ENCODE measurements around the gene ROR1.
"Not testable (repeated sequence)": the region's sequence is repeated elsewhere in the genome, so short reads cannot be mapped to it uniquely, and the experiment has no call there.

Gene ROR1

DNA sequence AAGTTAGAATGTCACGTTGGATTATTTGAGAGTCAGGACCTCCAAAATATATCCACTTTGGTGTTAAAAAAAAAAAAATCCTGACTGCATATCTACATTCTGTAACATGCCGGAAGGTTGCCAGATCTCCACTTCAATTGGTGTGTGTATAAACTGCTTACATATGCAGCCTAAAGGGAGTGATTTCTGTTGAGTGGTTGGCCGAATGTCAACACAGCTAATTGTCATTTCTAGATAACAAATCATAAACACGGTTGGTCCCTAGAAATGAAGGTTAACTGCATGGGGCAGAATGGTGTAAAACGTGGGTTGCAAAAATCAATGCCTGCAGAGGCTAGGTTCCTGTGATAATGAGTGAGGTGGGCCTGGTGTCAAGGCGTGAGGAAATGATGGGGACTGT lies 15.0 kb upstream of the ROR1 start:
- no peak for DNase-seq (ENCODE audit: low read depth in 2 of 2)

DNA sequence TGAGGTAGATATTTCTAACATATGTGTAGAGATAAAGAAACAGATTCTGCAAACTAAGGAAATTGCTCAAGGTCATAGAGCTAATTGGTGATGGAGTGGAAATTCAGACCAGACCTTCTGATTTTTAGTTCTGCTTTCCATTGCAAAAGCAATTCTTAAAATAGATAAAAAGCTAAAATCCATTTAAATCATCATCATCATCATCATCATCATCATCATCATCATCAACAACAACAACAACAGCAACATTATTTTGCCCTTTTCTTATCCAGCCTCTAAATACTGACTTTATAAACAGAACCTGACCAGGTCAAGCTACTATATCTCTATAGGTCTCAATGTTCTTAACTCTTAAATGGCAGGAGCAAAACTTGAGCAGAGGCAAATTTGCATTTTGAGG lies 14.0 kb upstream of the ROR1 start:
- DNase-seq (ENCODE audit: low read depth in 2 of 2), result no peak

DNA sequence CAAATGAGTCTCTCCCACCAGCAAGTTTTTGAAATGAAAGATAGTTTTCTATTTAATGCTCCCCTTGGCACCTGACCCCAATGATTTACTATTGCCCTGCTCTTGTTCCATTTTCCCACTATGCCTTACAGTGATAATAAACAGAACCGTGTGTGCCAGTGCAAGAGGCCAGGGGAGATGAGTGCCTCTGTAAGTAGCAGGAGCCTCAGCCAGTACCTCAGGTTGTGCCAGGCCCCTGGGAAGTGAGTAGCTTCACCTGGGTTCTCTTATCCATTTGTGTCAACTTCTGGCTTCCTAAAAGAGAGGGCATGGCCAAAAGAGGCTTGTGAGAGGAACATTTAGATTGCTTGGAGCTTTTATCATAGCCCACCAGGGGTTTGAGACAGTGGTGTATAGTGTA lies 3.4 kb upstream of the ROR1 start:
- DNase-seq (ENCODE audit: low read depth in 2 of 2), result no peak

DNA sequence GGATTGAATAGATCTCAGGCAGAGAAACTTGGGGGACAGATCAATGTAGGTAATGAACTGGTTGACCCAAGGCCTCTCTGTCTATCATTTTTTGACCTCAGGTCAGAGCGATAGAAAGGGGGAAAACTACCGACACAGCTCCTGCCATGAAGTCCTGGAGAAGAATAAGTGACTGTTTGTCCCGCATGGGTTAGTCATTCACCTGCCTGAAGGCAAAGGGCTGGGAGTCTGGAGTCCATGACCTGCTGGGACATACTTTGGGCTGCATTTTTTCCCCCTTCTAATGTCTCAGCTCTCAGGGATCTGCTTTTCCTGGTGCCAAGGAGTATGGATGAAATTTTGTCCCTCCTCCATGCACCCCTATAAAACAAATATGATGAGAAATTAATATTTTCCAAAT lies 1.6 kb upstream of the ROR1 start:
- no peak for DNase-seq (ENCODE audit: low read depth in 2 of 2)

DNA sequence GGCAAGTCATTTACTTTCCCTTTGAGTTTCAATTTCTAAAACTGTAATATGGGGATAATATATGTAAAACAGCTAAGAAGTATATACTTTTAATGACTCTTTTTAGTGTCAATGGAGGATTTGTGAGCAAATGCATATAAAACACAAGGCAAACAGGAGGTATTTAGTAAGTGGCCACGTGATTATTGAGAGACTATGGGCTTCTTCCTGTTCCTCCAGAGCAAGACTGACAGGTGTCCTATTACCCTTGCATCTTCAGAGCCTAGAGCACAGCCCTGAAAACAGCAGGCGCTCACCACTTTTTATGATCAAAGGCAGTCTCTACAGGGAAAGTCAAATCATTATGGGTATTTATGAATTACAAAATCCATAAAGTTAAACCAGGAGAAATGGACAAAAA lies 941 bp upstream of the ROR1 start:
- no peak for DNase-seq (ENCODE audit: low read depth in 2 of 2)

DNA sequence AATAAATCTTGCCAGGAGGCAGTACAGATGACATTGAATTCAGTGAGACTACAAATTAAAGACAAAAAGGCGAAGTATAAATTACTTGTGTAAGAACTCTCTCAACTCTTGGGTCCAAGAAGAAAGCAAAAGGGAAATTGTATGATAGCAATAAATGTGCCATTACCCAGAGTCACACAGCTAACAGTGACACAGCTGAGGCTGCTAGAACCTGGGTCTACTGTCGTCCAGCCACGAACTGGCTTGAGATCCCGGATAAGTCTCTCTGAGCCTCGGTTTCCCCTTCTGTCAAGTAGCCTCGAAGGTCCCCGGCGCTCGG lies 362 bp upstream of the ROR1 start:
- no peak for DNase-seq (ENCODE audit: low read depth in 2 of 2)

DNA sequence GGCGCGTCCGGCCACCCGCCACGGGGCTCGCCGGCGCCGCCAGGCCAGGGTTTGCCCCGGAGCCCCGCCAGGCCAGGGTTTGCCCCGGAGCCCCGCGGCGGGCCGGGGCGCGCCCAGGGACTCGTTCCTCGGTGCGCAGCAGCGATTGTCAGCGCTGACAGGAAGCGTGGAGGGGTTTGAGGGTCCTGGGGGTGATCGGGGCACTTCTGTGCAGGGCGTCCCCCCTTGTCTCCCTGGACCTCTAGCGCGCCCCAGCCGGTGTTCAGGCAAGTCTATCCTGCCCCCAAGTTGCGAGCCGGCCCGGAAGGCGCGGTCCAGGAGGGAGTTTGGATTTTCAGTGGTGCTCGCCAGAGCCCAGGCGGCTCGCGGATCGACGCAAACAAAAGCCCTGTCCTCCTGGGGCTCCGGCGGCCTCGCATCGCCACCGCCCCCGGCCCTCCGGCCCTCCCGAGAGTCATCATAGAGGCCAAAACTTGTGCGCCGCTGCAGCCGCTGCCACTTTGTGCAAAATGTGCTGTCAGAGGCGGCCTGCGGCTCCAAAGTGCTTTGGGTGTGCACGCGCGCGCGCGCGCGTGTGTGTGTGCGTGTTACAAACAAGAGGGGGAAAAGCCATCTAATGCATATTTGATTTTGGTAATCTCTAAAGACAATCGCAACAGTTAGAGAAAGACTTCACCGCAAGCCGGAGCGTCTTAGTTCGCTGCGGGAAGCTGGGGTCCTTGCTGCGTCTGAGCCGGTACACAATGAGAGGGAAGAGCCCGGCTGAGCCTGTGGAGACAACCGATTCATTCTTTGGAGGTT lies 1.0 kb downstream of the ROR1 start:
- DNase-seq (ENCODE audit: low read depth in 2 of 2), result no peak

DNA sequence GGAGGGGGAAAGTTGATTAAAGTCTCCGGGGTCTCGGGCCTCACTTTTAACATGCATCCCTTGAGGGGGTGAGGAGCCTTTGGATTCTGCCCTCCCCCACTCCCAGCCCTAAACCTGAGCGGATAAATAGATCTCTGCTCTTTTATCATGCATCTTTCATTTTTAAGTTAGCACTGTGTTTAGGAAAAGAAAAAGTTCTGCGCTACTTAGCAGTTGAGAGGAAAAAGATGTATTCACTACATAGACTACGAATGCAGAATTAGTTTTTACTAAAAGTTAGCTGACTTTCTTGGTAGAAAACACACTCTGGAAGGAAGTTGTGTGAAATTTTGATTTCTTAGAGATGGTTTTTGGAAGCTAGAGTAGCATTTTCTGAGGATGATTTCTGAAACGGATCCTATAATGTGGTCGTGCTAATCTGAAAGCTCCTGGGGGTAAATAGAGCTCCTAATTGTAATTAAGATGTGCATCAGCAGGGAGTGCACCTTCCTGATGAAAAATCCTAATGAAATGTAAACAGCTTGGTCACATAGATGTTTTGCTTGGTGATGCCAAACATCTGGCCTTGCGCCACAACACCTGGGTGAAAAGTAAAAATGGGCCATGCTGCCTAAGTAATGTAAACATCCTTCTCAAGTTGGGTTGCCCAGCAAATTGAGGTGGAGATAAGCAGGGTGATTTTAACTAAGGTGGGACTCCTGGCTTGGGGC lies 1.8 kb downstream of the ROR1 start:
- DNase-seq (ENCODE audit: low read depth in 2 of 2), result no peak

DNA sequence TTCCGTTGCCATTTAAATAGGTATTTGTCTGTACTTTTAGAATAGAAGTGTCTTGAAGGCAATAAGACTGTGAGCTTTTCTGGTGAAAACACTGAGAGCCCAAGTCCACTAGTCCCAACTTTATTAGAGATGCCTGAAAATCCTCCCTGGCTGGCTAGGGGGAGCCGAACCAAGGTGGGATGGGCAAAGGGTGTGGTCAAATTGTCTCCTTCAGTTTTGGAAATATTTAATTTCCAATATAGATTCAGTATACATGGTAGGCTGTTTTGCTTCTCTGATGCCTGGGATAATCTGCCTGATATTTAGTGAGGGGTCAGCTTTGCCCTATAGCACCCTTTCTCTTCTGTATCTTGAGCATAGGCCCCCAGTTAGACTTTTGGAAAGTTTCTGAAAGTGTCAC lies 3.5 kb downstream of the ROR1 start:
- no peak for DNase-seq (ENCODE audit: low read depth in 2 of 2)

DNA sequence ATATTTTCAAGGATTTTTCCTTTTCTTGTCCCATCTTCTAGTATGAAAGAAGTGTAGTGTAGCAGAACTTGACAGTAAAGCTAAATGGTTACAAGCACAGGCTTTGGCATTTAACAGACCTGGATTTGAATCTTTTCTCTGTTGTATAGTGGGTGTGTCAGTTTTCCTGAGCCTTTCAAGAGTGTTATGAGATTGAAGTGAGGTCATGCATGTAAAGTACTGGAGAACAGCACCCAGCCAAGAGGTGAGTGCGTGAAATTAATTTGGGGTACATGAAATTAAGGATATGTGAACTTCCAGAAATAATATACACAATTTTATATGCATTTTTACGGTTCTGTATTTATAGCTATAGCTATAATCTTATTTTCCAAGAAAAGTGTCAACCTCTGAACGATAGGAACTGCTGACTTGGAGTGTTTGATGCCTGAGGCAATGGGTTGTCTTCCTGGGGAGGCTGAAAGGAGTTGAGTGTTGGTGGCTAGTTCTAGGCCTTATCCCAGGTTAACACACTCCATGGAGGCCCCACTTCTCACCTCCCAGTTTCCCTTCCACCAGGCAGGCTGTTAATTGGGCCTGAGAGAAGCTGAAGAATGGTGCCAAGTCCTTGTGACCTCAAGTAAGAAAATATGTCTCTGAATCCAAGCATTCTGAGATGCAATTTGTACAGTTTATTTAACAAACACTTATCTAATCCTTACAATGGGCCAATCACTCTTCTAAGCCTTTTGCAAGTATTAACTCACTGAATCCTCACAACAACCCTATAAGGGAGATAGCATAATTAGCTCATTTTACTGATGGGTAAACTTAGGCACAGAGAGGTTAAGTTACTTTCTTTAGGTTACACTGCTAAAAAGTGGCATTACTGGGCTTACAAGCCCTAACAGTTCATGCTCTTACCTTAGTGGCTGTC lies 4.4 kb downstream of the ROR1 start:
- no peak for DNase-seq (ENCODE audit: low read depth in 2 of 2)

DNA sequence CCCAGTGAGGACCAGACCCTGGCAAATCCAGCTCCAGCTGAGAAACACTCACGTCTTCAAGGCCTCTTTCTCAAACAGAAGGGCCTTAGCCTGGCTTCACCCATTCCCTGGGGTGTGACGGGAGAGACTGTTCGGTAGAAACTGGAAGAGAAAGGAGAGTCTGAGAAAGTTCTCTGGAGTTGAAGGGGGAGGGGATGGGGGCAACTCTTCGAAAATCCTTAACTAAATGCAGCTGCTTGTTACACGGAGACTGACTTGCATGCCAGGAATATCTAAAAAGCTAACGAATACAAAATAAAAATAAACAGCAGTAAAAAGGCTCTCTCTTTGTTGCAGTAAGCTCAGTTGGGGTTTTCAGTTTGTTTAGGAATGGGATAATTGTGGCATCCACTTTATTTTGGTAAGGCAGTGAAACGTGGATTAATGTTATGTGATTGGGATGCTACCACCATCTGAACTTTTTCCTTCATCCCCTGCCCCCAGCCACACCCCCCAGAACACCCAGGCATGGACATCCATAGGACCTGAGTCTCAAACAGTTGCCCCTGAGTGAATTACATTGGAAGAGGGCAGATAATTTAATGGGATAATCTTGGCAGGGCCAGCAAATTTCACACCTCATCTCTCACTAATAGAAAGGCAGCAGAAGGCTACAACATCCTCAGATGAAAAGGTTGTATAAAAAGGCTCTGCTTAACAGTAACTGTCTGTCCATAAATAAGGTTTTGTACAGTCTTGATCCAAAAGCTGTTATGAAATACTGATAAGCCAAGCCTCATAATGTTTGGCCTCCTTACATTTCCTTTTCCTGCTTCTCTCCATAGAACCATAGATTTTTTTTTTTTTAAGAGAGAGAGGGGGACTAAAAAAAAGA lies 5.8 kb downstream of the ROR1 start:
- DNase-seq (ENCODE audit: low read depth in 2 of 2), result no peak

DNA sequence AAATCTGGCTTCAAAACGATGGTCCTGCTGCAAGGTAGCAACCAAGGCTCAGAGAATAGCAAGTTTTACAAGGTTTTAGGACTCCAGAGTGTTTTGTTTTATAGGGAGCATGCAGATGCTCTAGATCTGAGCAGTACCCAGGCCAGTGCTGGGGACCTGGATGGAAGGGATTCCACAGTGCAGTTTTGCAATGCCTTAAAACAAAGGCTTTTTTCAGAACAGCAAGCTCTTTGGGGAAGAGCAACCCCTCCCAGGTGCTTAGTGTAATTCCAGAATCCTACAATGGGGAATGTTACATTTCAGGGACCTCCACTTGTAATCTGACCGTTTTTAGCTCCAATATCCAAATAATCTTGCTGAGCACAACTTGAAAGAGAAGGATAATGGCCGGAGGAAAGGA lies 6.7 kb downstream of the ROR1 start:
- no peak for DNase-seq (ENCODE audit: low read depth in 2 of 2)

DNA sequence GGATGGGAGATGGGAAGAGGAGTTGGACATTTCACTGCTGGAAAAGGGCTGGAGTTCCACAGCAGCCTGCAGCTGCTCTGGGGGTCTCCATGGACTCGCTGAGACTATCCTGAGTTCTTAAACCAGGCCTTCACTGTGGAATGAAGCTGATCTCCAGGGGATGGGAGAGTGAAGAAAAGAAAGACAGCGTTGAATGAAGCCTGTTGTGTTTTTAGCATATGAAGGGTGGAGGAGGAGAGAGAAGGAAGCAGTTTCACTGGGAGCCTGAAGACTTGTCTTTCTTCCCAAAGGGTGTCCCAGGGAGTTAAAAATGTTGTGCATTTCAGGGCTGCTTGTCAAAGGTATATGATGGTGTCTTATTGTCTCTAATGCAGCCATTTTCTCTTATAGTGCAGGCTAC lies 9.2 kb downstream of the ROR1 start:
- no peak for DNase-seq (ENCODE audit: low read depth in 2 of 2)

DNA sequence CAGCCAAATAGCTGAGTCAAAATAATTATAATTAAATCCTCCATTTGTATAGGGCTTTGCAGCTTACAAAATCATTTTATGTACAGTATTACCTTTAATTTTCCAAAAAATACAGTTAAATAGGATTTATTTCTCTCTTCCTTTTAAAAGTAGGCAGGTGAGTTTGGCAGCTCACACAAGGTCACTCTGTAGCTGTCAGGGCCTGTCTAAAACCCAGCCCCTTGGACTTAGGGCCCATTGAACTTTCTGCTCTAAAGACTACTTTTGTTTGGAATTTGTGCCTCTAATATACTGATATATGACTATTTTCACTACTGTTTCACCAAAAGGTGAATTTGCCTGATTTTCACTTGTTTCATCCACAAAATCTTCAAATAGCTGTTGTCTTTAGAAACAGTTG lies 10.3 kb downstream of the ROR1 start:
- DNase-seq (ENCODE audit: low read depth in 2 of 2), result no peak

DNA sequence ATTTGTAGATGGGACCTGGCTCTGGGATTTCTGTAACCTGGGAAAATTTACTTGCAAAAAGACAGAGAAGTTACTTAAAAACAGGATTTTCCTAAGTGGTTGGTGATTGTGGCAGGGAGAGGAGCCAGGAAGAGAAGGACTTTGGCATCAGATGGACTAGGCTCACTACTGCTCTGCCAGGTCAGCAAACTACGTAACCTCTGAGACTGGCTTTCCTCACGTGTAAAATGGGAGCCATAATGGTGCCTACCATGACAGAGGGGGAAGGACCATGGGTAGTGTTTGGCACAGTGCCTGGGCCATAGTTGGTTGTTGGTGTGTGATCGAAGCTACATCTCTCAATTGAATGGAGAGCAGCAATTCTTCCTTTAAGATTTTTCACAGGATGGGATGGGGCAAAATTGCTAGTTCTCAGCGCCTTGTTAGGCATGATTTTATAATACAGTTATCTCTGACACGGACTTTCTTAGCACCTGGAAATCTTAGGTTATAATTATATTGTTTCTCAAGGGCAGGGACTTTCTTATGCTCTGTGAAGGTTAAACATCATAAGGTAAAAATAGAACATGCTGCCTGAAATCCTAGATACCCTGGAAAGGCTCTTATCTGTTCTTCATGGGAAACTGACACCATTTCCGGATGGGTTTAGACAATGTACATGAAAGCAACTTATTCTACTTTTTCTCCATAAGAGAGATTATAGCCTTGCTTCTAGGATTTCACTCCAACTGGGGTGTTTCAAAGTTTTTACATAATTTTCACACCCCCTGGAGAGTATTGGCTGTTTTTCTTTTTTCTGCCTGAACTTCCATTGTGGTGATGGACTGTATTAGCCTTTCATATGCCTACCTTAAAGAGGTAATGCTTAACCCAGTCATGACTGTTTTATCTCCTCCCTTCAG lies 10.9 kb downstream of the ROR1 start:
- no peak for DNase-seq (ENCODE audit: low read depth in 2 of 2)

DNA sequence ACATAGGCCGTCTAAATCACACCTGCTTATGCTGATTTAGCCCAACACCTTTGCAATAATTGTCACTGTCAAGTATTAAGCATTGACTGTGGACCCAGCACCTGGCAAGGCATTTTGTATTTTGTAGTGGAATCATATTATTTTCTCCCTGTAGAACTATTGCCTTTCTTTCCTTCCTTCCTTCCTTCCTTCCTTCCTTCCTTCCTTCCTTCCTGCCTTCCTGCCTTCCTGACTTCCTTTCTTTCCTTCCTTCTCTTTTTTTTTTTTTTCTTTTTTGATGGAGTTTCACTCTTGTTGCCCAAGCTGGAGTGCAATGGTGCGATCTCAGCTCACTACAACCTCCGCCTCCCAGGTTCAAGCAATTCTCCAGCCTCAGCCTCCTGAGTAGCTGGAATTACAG lies 13.5 kb downstream of the ROR1 start:
- not testable (repeated sequence) for DNase-seq (ENCODE audit: low read depth in 2 of 2)

DNA sequence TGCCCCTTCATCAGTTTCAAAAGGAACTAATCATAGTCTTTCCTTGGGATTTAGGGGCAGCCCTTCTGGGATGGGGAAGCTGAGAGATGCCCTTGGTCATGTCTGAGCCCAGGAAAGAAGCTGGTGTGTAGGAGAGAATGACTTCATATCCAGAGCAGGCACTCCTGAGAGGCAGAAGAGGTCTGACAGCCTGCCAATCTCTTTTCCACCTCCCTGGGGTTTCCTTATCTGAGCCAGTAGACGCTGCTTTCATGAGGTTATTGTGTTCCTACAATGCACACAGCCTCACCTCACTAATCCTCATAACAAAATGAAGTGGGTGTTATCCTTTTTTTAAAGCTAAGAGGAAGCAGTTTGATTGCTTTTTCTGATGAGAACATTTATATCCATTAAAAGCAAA lies 14.1 kb downstream of the ROR1 start:
- DNase-seq (ENCODE audit: low read depth in 2 of 2), result no peak

DNA sequence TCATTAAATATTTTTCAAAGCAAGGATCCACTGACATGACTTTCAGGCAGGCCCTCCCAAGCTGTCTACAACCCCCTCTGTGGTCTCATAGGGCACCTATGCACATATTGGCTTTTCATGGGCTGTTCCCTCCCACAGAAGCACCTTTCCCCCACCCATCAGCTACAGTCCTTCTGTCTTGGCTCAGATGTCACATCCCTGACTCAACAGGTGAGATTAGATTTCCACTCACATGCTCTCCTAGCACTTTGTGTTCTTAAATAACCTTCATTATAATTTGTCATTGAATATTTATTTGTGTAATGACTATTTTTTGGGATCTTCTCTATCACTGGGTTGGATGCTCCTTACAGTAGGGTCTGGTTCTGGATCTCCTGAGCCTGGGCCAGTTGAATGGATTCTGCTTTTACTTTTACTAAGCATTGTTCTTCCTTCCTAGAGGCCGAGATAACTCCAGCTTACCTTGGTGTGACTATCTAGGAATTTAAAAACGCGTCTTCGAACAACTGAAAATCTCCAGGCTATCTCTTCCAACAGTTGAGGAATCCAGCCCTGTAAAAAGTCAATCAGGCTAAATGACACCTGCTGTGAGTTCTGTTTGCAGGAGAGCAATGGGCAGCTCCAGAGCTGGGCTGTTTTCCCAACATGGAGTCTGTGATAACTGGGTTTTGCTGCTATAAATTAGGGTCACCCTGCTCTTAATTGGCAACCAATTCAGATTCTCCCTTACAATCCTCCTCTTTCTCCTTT lies 16.2 kb downstream of the ROR1 start:
- no peak for DNase-seq (ENCODE audit: low read depth in 2 of 2)

DNA sequence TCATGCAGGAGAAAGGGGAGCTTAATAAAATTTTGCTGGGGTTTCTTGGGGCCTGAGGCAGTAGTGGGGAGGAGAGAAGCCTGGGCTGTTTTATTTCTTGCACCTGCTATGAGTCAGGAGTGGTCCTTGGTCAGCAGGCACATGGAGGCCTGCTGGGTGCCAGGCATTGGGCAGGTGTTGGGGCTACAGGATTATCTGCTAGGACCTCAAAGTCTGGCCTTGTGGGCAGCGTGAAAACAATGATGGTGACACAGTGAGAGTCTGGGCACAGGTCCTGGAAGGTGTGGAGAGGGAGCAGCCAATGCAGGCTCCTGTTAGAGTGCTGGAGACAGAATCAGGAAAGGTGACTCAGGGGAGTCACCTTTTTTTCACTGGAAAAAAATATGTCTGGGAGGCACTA lies 17.2 kb downstream of the ROR1 start:
- no peak for DNase-seq (ENCODE audit: low read depth in 2 of 2)

DNA sequence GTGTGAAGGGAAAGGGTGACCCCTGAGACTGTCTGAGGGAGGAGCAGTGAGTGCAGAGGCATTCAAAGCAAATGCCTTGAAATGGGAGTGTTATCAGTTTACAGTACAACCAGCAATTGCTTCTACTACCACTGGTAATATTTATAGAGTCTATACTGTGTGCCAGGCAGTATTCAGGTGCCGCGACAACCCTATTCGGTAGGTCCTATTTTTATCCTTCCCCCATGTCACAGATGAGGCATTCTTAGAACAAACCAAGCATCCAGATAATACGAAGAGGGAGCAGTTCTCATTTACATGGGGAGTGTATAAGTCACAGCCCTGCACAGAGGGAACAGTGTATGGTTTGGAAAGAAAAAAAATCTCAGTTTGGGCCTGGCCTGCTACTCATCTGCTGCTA lies 18.3 kb downstream of the ROR1 start:
- no peak for DNase-seq (ENCODE audit: low read depth in 2 of 2)
